PFSK-1 (cell line): ENCODE measurements around the gene CASP7.

Source experiments
- POLR2AphosphoS5 ChIP-seq: IDR thresholded peaks from 2 replicates; pipeline ENCODE4 v1.6.1; 2012; ENCODE audit warnings: low read depth, mild to moderate bottlenecking, control low read depth, low read length, moderate library complexity
- REST ChIP-seq, 2 experiments: IDR thresholded peaks; 2 replicates each; pipeline versions ENCODE4 v1.6.1 to v1.8.0; 2011 to 2012; ENCODE audit warnings: low read depth in 2 of 2, low read length in 2 of 2, control low read depth in 1 of 2, inconsistent platforms in 1 of 2, mild to moderate bottlenecking in 1 of 2, moderate library complexity in 1 of 2; ENCODE audit not compliant: insufficient read depth in 1 of 2
- SIN3A ChIP-seq: IDR thresholded peaks from 2 replicates; pipeline ENCODE4 v1.6.1; 2012; ENCODE audit warnings: mild to moderate bottlenecking, low read length, moderate library complexity, borderline replicate concordance; ENCODE audit not compliant: insufficient read depth
- TAF1 ChIP-seq: IDR thresholded peaks from 2 replicates; pipeline ENCODE4 v1.6.1; 2012; ENCODE audit warnings: low read length, control low read depth, borderline replicate concordance; ENCODE audit not compliant: insufficient read depth

GRCh38 chr10:113683300-113683699, 3.6 kb downstream of the CASP7 start:
- no peak for TF ChIP-seq POLR2AphosphoS5
- TF ChIP-seq TAF1, result no peak
- TF ChIP-seq SIN3A, result no peak
- no peak for TF ChIP-seq REST (IDR thresholded peaks at IDR 0.05; ENCODE audit: insufficient read depth in 1 of 2, low read depth in 2 of 2, low read length in 2 of 2)
